DOHH2 (cell line): ENCODE results near the gene PRKCH.

Experiments
- EZH2phosphoT487 ChIP-seq: fragments of 200-600 bp; sonication (generic); IDR thresholded peaks from 2 replicates; pipeline ENCODE4 v1.6.1; 2017; ENCODE audit warnings: borderline replicate concordance, mild to moderate bottlenecking, antibody characterized with exemption, low read length, moderate library complexity, mixed read lengths
- TF ChIP-seq, protein P1 (sequence below): fragments of 200-600 bp; sonication (generic); IDR thresholded peaks from one replicate; pipeline ENCODE4 v1.5.1; 2014; ENCODE audit warnings: antibody characterized with exemption, mild to moderate bottlenecking, low read depth, low read length; ENCODE audit not compliant: poor library complexity, severe bottlenecking

GRCh38 chr14:61491876-61492434, 170.6 kb downstream of the PRKCH start:
- TF ChIP-seq, protein P1, sequence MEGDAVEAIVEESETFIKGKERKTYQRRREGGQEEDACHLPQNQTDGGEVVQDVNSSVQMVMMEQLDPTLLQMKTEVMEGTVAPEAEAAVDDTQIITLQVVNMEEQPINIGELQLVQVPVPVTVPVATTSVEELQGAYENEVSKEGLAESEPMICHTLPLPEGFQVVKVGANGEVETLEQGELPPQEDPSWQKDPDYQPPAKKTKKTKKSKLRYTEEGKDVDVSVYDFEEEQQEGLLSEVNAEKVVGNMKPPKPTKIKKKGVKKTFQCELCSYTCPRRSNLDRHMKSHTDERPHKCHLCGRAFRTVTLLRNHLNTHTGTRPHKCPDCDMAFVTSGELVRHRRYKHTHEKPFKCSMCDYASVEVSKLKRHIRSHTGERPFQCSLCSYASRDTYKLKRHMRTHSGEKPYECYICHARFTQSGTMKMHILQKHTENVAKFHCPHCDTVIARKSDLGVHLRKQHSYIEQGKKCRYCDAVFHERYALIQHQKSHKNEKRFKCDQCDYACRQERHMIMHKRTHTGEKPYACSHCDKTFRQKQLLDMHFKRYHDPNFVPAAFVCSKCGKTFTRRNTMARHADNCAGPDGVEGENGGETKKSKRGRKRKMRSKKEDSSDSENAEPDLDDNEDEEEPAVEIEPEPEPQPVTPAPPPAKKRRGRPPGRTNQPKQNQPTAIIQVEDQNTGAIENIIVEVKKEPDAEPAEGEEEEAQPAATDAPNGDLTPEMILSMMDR, result no peak
- no peak for TF ChIP-seq EZH2phosphoT487
